Liver (tissue), 9 donors: ENCODE results near the gene KRTAP4-3. TPM values are rescaled to one million over a fixed set of nuclear protein-coding genes. Genes with fewer than 3 reads are reported as not detected.

Source experiments
- DNase-seq: peaks from one replicate; pipeline ENCODE4 v3.0.0-alpha.2; 2017; ENCODE audit warnings: low spot score
- H3K27ac ChIP-seq, 2 donors: one replicate each; pipeline ENCODE4 v1.7.0; 2013; ENCODE audit warnings: inconsistent platforms in 2 of 2, low read length in 2 of 2, control low read depth in 1 of 2, low read depth in 1 of 2, mild to moderate bottlenecking in 1 of 2
- H3K27me3 ChIP-seq, 4 donors: one replicate each; pipeline versions ENCODE4 v1.6.1 to v1.7.0; 2013; ENCODE audit warnings: low read length in 3 of 4, inconsistent platforms in 1 of 4, mild to moderate bottlenecking in 1 of 4, moderate library complexity in 1 of 4; ENCODE audit not compliant: control insufficient read depth in 4 of 4, insufficient read depth in 4 of 4
- H3K36me3 ChIP-seq, 4 donors: one replicate each; pipeline versions ENCODE4 v1.6.1 to v1.7.0; 2013; ENCODE audit warnings: low read length in 3 of 4, mild to moderate bottlenecking in 3 of 4, low read depth in 1 of 4, moderate library complexity in 1 of 4; ENCODE audit not compliant: control insufficient read depth in 4 of 4, insufficient read depth in 3 of 4
- H3K4me1 ChIP-seq, 4 donors: one replicate each; pipeline versions ENCODE4 v1.6.1 to v1.7.0; 2013; ENCODE audit warnings: low read length in 3 of 4, mild to moderate bottlenecking in 3 of 4, moderate library complexity in 1 of 4; ENCODE audit not compliant: control insufficient read depth in 4 of 4, insufficient read depth in 4 of 4
- H3K4me3 ChIP-seq, 3 donors: one replicate each; pipeline versions ENCODE4 v1.6.1 to v1.7.0; 2013; ENCODE audit warnings: low read length in 3 of 3, control low read depth in 1 of 3, low read depth in 1 of 3, mild to moderate bottlenecking in 1 of 3
- H3K9ac ChIP-seq, 2 donors: one replicate each; pipeline ENCODE4 v1.7.0; 2013; ENCODE audit warnings: low read length in 2 of 2, mild to moderate bottlenecking in 2 of 2, moderate library complexity in 2 of 2, control low read depth in 1 of 2, low read depth in 1 of 2
- H3K9me3 ChIP-seq, 4 donors: one replicate each; pipeline versions ENCODE4 v1.6.1 to v1.7.0; 2013; ENCODE audit warnings: low read length in 3 of 4; ENCODE audit not compliant: control insufficient read depth in 4 of 4
- ATF3 ChIP-seq: IDR thresholded peaks from 2 replicates; pipeline ENCODE4 v1.6.1; 2016; ENCODE audit warnings: antibody characterized with exemption
- CTCF ChIP-seq: fragments of 150-350 bp; IDR thresholded peaks from 2 replicates; pipeline ENCODE4 v1.5.1; 2017; ENCODE audit warnings: improper control_type of control experiment, low read depth, low read length; ENCODE audit not compliant: missing input control
- EGR1 ChIP-seq, 2 donors: IDR thresholded peaks; 2 replicates each; pipeline ENCODE4 v1.6.1; 2016 to 2018; ENCODE audit warnings: antibody characterized with exemption in 2 of 2, low read depth in 2 of 2
- FOXA1 ChIP-seq: IDR thresholded peaks from 2 replicates; pipeline ENCODE4 v1.6.1; 2016; ENCODE audit warnings: antibody characterized with exemption
- FOXA2 ChIP-seq: IDR thresholded peaks from 2 replicates; pipeline ENCODE4 v1.6.1; 2016; ENCODE audit warnings: antibody characterized with exemption
- GABPA ChIP-seq, 2 donors: IDR thresholded peaks in 1 of 2; conservative IDR thresholded peaks in 1 of 2; 2 replicates each; pipeline ENCODE4 v1.6.1; 2016; ENCODE audit warnings: antibody characterized with exemption in 2 of 2, mild to moderate bottlenecking in 1 of 2, moderate library complexity in 1 of 2
- HNF4A ChIP-seq, 2 donors: conservative IDR thresholded peaks; 2 replicates each; pipeline ENCODE4 v1.6.1; 2016; ENCODE audit warnings: antibody characterized with exemption in 2 of 2, mild to moderate bottlenecking in 2 of 2
- HNF4G ChIP-seq: IDR thresholded peaks from 2 replicates; pipeline ENCODE4 v1.6.1; 2016; ENCODE audit warnings: antibody characterized with exemption
- JUND ChIP-seq, 2 donors: IDR thresholded peaks; 2 replicates each; pipeline ENCODE4 v1.6.1; 2016; ENCODE audit warnings: antibody characterized with exemption in 2 of 2
- MAX ChIP-seq: IDR thresholded peaks from 2 replicates; pipeline ENCODE4 v1.6.1; 2016; ENCODE audit warnings: antibody characterized with exemption
- NR2F2 ChIP-seq: IDR thresholded peaks from 2 replicates; pipeline ENCODE4 v1.6.1; 2016; ENCODE audit warnings: antibody characterized with exemption
- RAD21 ChIP-seq, 2 donors: IDR thresholded peaks; 2 replicates each; pipeline ENCODE4 v1.6.1; 2016; ENCODE audit warnings: antibody characterized with exemption in 2 of 2, mild to moderate bottlenecking in 2 of 2
- REST ChIP-seq: IDR thresholded peaks from 2 replicates; pipeline ENCODE4 v1.6.1; 2016; ENCODE audit warnings: antibody characterized with exemption, mild to moderate bottlenecking
- RXRA ChIP-seq, 2 donors: IDR thresholded peaks; 2 replicates each; pipeline ENCODE4 v1.6.1; 2017 to 2018; ENCODE audit warnings: antibody characterized with exemption in 2 of 2, mild to moderate bottlenecking in 1 of 2
- SP1 ChIP-seq: IDR thresholded peaks from 2 replicates; pipeline ENCODE4 v1.6.1; 2018; ENCODE audit warnings: antibody characterized with exemption, mild to moderate bottlenecking
- ZBTB33 ChIP-seq: IDR thresholded peaks from 2 replicates; pipeline ENCODE4 v1.6.1; 2016; ENCODE audit warnings: antibody characterized with exemption
- WGBS: extraction: QIAGEN DNeasy Blood & Tissue Kit; methylation state at CpG from one replicate; pipeline ENCODE4 v1.1.7; 2013; 5-methylcytosine and 5-hydroxymethylcytosine counted together
- polyA plus RNA-seq, 2 donors: library from polyadenylated mRNA; stranded (reverse) in 1 of 2; unstranded in 1 of 2; fragments of 200-250 nt in 1 of 2; fragments of >200 nt in 1 of 2; fragmentation: Nextera tagmentation in 1 of 2; extraction: Ambion mirVana in 1 of 2; gene quantifications; one replicate each; pipeline versions ENCODE4 v1.2.1 to v1.2.3, GENCODE V29; 2013 to 2015
- total RNA-seq, 2 donors: library from RNA; depleted of rRNA; stranded (reverse); fragments of >200 nt; gene quantifications; one replicate each; pipeline ENCODE4 v1.2.3, GENCODE V29; 2014
- donor health status: healthy.
- donor health status: healthy.
- donor health status: healthy.
- donor health status: healthy.
- donor health status: healthy.

Gene KRTAP4-3
- total and polyA plus RNA-seq, 4 donors = not detected

- Histone ChIP-seq H3K4me1 (no peaks in the 10 kb centered on the region), H3K36me3 (no peaks in the 10 kb centered on the region), H3K27me3 (peaks cover 0 to 5% (median 0%) of the 10 kb centered on the region in 4 donors), H3K9ac (no peak overlapping the region), H3K27ac (no peak overlapping the region), H3K4me3 (no peak overlapping the region), H3K9me3 (no peaks in the 10 kb centered on the region)
- TF ChIP-seq NR2F2 (no peak), HNF4G (no peak), ZBTB33 (no peak), SP1 (no peak), HNF4A (conservative IDR thresholded peaks at IDR 0.05) (no peak), ATF3 (no peak), REST (no peak), EGR1 (IDR thresholded peaks at IDR 0.05; ENCODE audit: low read depth in 2 of 2) (no peak), JUND (IDR thresholded peaks at IDR 0.05) (no peak), MAX (no peak), CTCF (no peak), FOXA2 (no peak), RXRA (IDR thresholded peaks at IDR 0.05) (no peak), FOXA1 (no peak), RAD21 (IDR thresholded peaks at IDR 0.05) (no peak), GABPA (IDR thresholded peaks at IDR 0.05 in 1 of 2, conservative IDR thresholded peaks at IDR 0.05 in 1 of 2) (no peak)
- WGBS = 89% methylated on average over 1 of the region's 1 CpG
- no peak for DNase-seq
Measured at GRCh38 chr17:41178843-41179616, 11.0 kb upstream of the KRTAP4-3 start.
